Measurements from ENCODE around the gene OR5M8. TPM values are rescaled to one million over a fixed set of nuclear protein-coding genes. Genes with fewer than 3 reads are reported as not detected.

The OR5M8 gene
- not detected for total RNA-seq
- polyA plus RNA-seq, result not detected

DNA sequence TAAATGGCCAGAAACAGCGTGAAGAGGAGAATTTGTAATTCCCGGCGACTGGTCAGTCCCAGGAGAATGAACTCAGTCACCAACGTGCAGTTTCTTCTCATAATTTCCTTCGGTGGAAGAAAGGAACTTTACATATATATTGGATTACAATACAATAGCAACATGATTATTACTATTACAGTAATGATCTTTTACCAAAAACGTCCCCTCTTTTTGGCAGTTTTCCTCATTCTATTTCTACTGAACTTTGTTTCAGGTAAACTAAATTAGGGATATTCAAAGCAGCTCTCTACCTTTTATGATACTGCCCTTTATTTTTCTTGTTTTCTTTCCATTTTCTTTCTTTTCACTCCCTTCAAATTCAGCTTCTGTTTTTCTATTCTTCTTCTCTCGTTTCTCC lies at the start of gene OR5M8:
OR5M8 (minus strand) TSS at position 101 of the 400 bp plus-strand sequence; CDS start at position 101, 0 bp downstream.
- Mint-ChIP-seq H3K27ac (no peak within 1 kb of the TSS), H3K9me3 (peaks cover 7 to 25% (median 9%) of the 10 kb centered on the region in 8 donors), H3K36me3 (no peaks in the 10 kb centered on the region), H3K4me1 (no peaks in the 10 kb centered on the region), H3K4me3 (no peak within 1 kb of the TSS), H3K27me3 (no peaks in the 10 kb centered on the region)
- Histone ChIP-seq H3K4me3 (ENCODE audit: low read length in 2 of 2) (no peak within 1 kb of the TSS), H3K9me3 (ENCODE audit: control insufficient read depth in 1 of 2, low read length in 2 of 2) (no peaks in the 10 kb centered on the region), H3K27ac (ENCODE audit: low read depth, low read length) (no peak within 1 kb of the TSS), H3K27me3 (ENCODE audit: insufficient read depth, low read length) (no peaks in the 10 kb centered on the region), H3K4me1 (ENCODE audit: insufficient read depth, low read length) (no peaks in the 10 kb centered on the region), H3K36me3 (ENCODE audit: insufficient read depth, low read length) (no peaks in the 10 kb centered on the region)
- intact Hi-C loops (cut with micrococcal nuclease), result no loop called here
- CTCF ChIA-PET (ENCODE audit: partially characterized antibody), result no interaction called here
- POLR2A ChIA-PET (ENCODE audit: partially characterized antibody), result no interaction called here
- no peak for DNase-seq

DNA sequence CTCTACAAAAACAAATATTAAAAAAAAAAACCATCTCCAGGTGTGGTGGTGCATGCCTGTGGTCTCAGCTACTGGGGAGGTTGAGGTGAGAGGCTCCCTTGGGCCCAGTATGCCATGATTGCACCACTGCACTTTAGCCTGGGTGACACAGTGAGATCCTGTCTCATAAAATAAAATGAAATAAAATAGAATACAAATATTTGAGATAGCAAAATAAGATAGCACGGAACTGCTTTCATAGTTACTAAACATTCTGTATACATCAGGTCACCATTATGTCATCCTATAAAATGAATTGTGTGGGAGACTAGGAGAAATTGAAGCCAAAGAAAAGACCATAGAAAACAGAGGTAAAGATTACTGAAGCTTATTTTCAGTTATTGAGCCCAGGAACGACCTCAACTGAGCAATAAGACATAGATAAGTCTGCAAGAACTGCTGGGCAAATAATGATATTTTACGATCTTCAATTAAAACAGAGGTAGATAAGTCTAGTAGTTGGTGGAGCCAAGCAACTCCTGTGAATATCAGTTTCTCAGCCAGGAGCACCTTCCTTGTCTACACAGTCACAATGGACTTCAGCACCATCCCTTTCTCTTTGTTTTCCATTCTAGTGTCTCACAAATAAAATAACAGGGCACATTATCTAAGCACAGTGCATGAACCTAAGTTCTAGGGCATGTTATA lies 42.0 kb upstream of the OR5M8 start:
- POLR2A ChIA-PET (ENCODE audit: partially characterized antibody), result no interaction called here
- DNase-seq, result no peak
- Histone ChIP-seq H3K36me3 (ENCODE audit: insufficient read depth, low read length) (no peaks in the 10 kb centered on the region), H3K9me3 (ENCODE audit: control insufficient read depth in 1 of 2, low read length in 2 of 2) (no peaks in the 10 kb centered on the region), H3K27me3 (ENCODE audit: insufficient read depth, low read length) (no peaks in the 10 kb centered on the region), H3K27ac (ENCODE audit: low read depth, low read length) (no peak overlapping the region), H3K4me3 (ENCODE audit: low read length in 2 of 2) (no peak overlapping the region), H3K4me1 (ENCODE audit: insufficient read depth, low read length) (no peaks in the 10 kb centered on the region)
- no peaks in the 10 kb centered on the region for H3K36me3 Mint-ChIP-seq
- intact Hi-C loops (cut with micrococcal nuclease), result no loop called here
- H3K27me3 Mint-ChIP-seq, result no peaks in the 10 kb centered on the region
- peaks cover 0 to 12% (median 2%) of the 10 kb centered on the region in 8 donors for H3K9me3 Mint-ChIP-seq
- no peak overlapping the region for H3K4me3 Mint-ChIP-seq
- no peak overlapping the region for H3K27ac Mint-ChIP-seq
- CTCF ChIA-PET (ENCODE audit: partially characterized antibody), result no interaction called here
- H3K4me1 Mint-ChIP-seq, result no peaks in the 10 kb centered on the region

DNA sequence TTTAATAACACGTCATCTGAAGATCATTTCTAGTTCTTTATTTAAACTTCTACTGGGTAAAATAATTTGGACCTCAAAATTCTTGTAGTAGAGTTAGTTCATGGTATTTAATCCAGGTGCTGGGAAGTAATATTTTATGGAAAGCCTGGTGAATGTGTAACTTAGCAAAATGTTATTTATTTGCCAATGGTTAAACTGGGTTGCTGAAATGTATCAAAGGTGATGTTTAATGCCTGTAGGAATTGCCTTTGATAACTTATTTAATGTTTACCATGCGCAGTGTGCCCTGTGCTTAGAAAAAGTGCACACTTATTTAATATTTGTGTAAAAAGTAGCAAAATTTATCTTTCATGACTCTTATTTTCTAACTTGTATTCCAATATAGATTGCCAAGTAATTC lies 40.7 kb upstream of the OR5M8 start:
- Mint-ChIP-seq H3K27ac (no peak overlapping the region), H3K27me3 (no peaks in the 10 kb centered on the region), H3K4me1 (no peaks in the 10 kb centered on the region), H3K36me3 (no peaks in the 10 kb centered on the region), H3K9me3 (peaks cover 0 to 12% (median 4%) of the 10 kb centered on the region in 8 donors), H3K4me3 (no peak overlapping the region)
- intact Hi-C loops (cut with micrococcal nuclease), result no loop called here
- Histone ChIP-seq H3K27me3 (ENCODE audit: insufficient read depth, low read length) (no peaks in the 10 kb centered on the region), H3K4me3 (ENCODE audit: low read length in 2 of 2) (no peak overlapping the region), H3K4me1 (ENCODE audit: insufficient read depth, low read length) (no peaks in the 10 kb centered on the region), H3K9me3 (ENCODE audit: control insufficient read depth in 1 of 2, low read length in 2 of 2) (no peaks in the 10 kb centered on the region), H3K27ac (ENCODE audit: low read depth, low read length) (no peak overlapping the region), H3K36me3 (ENCODE audit: insufficient read depth, low read length) (no peaks in the 10 kb centered on the region)
- POLR2A ChIA-PET (ENCODE audit: partially characterized antibody), result no interaction called here
- DNase-seq, result no peak
- CTCF ChIA-PET (ENCODE audit: partially characterized antibody), result no interaction called here

DNA sequence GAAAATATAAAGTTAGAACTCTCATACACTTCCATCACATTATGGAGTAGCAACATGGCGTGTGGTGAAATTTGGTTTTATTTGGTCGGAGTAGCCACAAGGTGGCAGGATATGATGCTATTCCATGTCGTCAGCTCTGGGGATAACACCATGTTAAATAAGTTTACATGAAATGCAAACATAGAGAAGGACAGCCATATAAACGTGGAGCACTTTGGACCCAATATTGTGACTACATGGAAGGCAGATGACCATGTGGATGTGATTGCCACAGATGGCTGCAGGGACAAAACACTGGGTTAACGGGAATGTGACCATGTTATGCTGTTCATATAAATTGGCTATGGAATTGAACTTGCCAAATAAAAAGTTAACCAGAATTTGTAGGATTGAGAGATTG lies 30.8 kb upstream of the OR5M8 start:
- Histone ChIP-seq H3K4me1 (ENCODE audit: insufficient read depth, low read length) (no peaks in the 10 kb centered on the region), H3K27me3 (ENCODE audit: insufficient read depth, low read length) (no peaks in the 10 kb centered on the region), H3K9me3 (ENCODE audit: control insufficient read depth in 1 of 2, low read length in 2 of 2) (no peaks in the 10 kb centered on the region), H3K36me3 (ENCODE audit: insufficient read depth, low read length) (no peaks in the 10 kb centered on the region), H3K27ac (ENCODE audit: low read depth, low read length) (no peak overlapping the region), H3K4me3 (ENCODE audit: low read length in 2 of 2) (no peak overlapping the region)
- no peaks in the 10 kb centered on the region for H3K4me1 Mint-ChIP-seq
- ChIA-PET CTCF (ENCODE audit: partially characterized antibody) (no interaction called here), POLR2A (ENCODE audit: partially characterized antibody) (no interaction called here)
- no peaks in the 10 kb centered on the region for H3K36me3 Mint-ChIP-seq
- no peak for DNase-seq
- H3K27me3 Mint-ChIP-seq, result no peaks in the 10 kb centered on the region
- intact Hi-C loops (cut with micrococcal nuclease), result no loop called here
- no peak overlapping the region for H3K4me3 Mint-ChIP-seq
- no peak overlapping the region for H3K27ac Mint-ChIP-seq
- H3K9me3 Mint-ChIP-seq, result peaks cover 4 to 24% (median 9%) of the 10 kb centered on the region in 8 donors

DNA sequence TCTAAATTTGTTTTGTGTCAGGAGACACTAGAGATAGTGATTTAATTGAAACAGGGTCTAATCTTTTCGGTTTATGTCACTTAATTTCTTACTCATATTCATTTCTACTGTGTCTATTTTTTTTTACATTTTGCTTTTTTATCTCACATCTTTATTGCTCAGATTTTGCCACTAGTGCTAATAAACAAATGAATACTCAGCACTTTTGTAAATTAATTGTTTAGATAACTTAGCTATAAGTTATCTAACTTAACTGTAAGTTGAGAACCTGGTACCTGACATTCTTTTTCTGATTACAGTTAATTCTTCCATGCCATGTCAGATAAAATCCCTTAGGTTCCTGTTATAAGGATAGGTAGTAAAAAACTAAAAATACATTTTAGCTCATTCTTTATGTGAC lies 22.1 kb upstream of the OR5M8 start:
- Mint-ChIP-seq H3K9me3 (peaks cover 4 to 21% (median 12%) of the 10 kb centered on the region in 8 donors), H3K4me1 (no peaks in the 10 kb centered on the region), H3K27ac (no peak overlapping the region), H3K27me3 (no peaks in the 10 kb centered on the region), H3K4me3 (no peak overlapping the region), H3K36me3 (no peaks in the 10 kb centered on the region)
- Histone ChIP-seq H3K4me3 (ENCODE audit: low read length in 2 of 2) (no peak overlapping the region), H3K27me3 (ENCODE audit: insufficient read depth, low read length) (no peaks in the 10 kb centered on the region), H3K27ac (ENCODE audit: low read depth, low read length) (no peak overlapping the region), H3K4me1 (ENCODE audit: insufficient read depth, low read length) (no peaks in the 10 kb centered on the region), H3K36me3 (ENCODE audit: insufficient read depth, low read length) (no peaks in the 10 kb centered on the region), H3K9me3 (ENCODE audit: control insufficient read depth in 1 of 2, low read length in 2 of 2) (no peaks in the 10 kb centered on the region)
- POLR2A ChIA-PET (ENCODE audit: partially characterized antibody), result no interaction called here
- no peak for DNase-seq
- CTCF ChIA-PET (ENCODE audit: partially characterized antibody), result no interaction called here
- intact Hi-C loops (cut with micrococcal nuclease), result no loop called here

DNA sequence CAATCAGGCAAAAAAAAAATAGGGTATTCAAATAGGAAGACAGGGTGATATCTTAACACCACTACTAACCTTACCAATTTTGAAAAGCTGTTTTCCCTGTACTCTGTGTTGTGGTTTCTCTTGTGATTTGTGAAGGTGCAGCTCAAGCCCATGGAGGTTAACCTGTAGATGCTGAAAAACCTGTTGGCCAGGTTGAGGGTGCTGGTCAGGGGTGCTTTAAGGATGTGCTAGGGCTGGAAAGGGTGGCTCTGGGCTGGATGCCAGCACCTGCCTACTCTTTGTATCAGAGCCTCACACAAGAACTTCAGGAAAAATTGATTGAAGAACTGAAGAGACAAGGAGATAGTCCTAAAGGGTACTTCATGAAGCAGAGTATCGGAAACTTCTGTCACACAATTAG lies 18.3 kb upstream of the OR5M8 start:
- CTCF ChIA-PET (ENCODE audit: partially characterized antibody), result no interaction called here
- Histone ChIP-seq H3K4me3 (ENCODE audit: low read length in 2 of 2) (no peak overlapping the region), H3K36me3 (ENCODE audit: insufficient read depth, low read length) (no peaks in the 10 kb centered on the region), H3K4me1 (ENCODE audit: insufficient read depth, low read length) (no peaks in the 10 kb centered on the region), H3K9me3 (ENCODE audit: control insufficient read depth in 1 of 2, low read length in 2 of 2) (no peaks in the 10 kb centered on the region), H3K27ac (ENCODE audit: low read depth, low read length) (no peak overlapping the region), H3K27me3 (ENCODE audit: insufficient read depth, low read length) (no peaks in the 10 kb centered on the region)
- Mint-ChIP-seq H3K9me3 (peaks cover 0 to 30% (median 13%) of the 10 kb centered on the region in 8 donors), H3K27me3 (no peaks in the 10 kb centered on the region), H3K36me3 (no peaks in the 10 kb centered on the region), H3K4me1 (no peaks in the 10 kb centered on the region), H3K4me3 (no peak overlapping the region), H3K27ac (no peak overlapping the region)
- DNase-seq, result no peak
- POLR2A ChIA-PET (ENCODE audit: partially characterized antibody), result no interaction called here
- intact Hi-C loops (cut with micrococcal nuclease), result no loop called here

DNA sequence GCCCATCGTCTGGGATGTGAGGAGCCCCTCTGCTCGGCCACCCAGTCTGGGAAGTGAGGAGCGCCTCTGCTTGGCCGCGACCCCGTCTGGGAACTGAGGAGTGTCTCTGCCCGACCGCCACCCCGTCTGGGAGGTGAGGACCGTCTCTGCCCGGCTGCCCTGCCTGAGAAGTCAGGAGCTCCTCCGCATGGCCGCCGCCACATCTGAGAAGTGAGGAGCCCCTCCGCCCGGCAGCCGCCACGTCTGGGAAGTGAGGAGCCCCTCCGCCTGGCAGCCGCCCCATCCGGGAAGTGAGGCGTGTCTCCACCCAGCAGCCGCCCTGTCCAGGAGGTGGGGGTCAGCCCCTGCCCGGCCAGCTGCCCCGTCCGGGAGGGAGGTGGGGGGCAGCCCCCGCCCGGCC lies 5.8 kb upstream of the OR5M8 start:
- H3K27ac Mint-ChIP-seq, result no peak overlapping the region
- CTCF ChIA-PET (ENCODE audit: partially characterized antibody), result no interaction called here

DNA sequence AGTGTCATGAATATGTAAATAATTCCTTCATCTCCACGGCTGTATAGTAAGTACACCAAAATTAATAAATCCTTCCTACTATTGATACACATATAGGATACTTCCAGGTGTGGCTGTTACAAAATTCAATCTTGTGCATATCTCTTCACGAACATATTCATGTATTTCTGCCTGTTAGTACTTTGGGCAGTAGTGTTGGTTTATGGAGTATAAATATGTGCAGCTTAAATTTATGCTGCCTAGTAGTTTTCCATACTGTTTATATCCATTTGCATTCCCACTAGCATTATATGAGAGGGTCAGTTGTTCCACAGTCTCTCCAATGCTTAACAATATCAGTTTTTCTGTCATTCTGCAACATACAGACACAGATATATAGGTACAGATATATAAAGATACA lies 3.9 kb upstream of the OR5M8 start:
- no peaks in the 10 kb centered on the region for H3K27me3 Mint-ChIP-seq
- no peak overlapping the region for H3K4me3 Mint-ChIP-seq
- Histone ChIP-seq H3K36me3 (ENCODE audit: insufficient read depth, low read length) (no peaks in the 10 kb centered on the region), H3K9me3 (ENCODE audit: control insufficient read depth in 1 of 2, low read length in 2 of 2) (no peaks in the 10 kb centered on the region), H3K27me3 (ENCODE audit: insufficient read depth, low read length) (no peaks in the 10 kb centered on the region), H3K27ac (ENCODE audit: low read depth, low read length) (no peak overlapping the region), H3K4me3 (ENCODE audit: low read length in 2 of 2) (no peak overlapping the region), H3K4me1 (ENCODE audit: insufficient read depth, low read length) (no peaks in the 10 kb centered on the region)
- DNase-seq, result no peak
- H3K36me3 Mint-ChIP-seq, result no peaks in the 10 kb centered on the region
- H3K27ac Mint-ChIP-seq, result no peak overlapping the region
- intact Hi-C loops (cut with micrococcal nuclease), result no loop called here
- ChIA-PET POLR2A (ENCODE audit: partially characterized antibody) (no interaction called here), CTCF (ENCODE audit: partially characterized antibody) (no interaction called here)
- no peaks in the 10 kb centered on the region for H3K4me1 Mint-ChIP-seq
- peaks cover 2 to 28% (median 7%) of the 10 kb centered on the region in 8 donors for H3K9me3 Mint-ChIP-seq

More for the DNA sequence above, 5.8 kb upstream of the OR5M8 start:
- H3K27me3 Mint-ChIP-seq, result no peaks in the 10 kb centered on the region
- H3K36me3 Mint-ChIP-seq, result no peaks in the 10 kb centered on the region
- no peak overlapping the region for H3K4me3 Mint-ChIP-seq
- POLR2A ChIA-PET (ENCODE audit: partially characterized antibody), result no interaction called here
- H3K9me3 Mint-ChIP-seq, result peaks cover 0 to 28% (median 5%) of the 10 kb centered on the region in 8 donors
- intact Hi-C loops (cut with micrococcal nuclease), result no loop called here
- no peaks in the 10 kb centered on the region for H3K4me1 Mint-ChIP-seq
- Histone ChIP-seq H3K9me3 (ENCODE audit: control insufficient read depth in 1 of 2, low read length in 2 of 2) (no peaks in the 10 kb centered on the region), H3K36me3 (ENCODE audit: insufficient read depth, low read length) (no peaks in the 10 kb centered on the region), H3K4me3 (ENCODE audit: low read length in 2 of 2) (no peak overlapping the region), H3K27me3 (ENCODE audit: insufficient read depth, low read length) (no peaks in the 10 kb centered on the region), H3K4me1 (ENCODE audit: insufficient read depth, low read length) (no peaks in the 10 kb centered on the region), H3K27ac (ENCODE audit: low read depth, low read length) (no peak overlapping the region)
- DNase-seq, result no peak
